ENCODE measurements around the gene HMCES.

The HMCES gene, protein sequence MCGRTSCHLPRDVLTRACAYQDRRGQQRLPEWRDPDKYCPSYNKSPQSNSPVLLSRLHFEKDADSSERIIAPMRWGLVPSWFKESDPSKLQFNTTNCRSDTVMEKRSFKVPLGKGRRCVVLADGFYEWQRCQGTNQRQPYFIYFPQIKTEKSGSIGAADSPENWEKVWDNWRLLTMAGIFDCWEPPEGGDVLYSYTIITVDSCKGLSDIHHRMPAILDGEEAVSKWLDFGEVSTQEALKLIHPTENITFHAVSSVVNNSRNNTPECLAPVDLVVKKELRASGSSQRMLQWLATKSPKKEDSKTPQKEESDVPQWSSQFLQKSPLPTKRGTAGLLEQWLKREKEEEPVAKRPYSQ

DNA sequence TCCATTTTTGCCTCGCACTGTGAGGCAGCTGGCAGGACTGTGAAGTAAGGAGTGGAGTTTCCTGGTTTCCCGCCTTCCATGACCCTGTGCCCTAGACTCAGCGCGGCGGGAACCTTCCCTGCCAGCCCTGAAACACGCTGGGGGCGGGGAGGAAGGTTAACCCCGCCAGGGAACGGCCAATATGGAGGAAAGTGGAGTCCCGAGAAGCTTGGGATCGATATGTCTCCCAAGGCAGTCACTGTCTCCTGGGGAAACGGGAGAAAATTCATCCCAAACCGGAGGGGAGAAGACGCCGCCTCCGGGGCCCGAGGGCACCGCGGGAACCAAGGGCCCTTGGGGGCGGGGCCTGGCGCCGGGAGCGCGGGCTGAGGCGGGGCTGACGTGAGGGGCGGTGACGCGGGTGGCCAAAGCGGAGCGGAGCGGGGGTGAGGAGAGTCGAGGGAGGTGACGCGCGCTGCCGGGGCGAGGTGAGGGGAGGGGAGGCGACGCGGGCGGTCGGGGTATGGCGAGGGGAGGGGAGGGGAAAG, at the start of gene HMCES:
HMCES (plus strand) TSS at position 432 of the 527 bp plus-strand sequence. CDS start 863 bp downstream, outside the sequence.
- DNase-seq: peak; percentile 76 to 93 (median 86)

- no peak for DNase-seq
Observed at GRCh38 chr3:129228891-129229585, 49.6 kb upstream of the HMCES start.

DNA sequence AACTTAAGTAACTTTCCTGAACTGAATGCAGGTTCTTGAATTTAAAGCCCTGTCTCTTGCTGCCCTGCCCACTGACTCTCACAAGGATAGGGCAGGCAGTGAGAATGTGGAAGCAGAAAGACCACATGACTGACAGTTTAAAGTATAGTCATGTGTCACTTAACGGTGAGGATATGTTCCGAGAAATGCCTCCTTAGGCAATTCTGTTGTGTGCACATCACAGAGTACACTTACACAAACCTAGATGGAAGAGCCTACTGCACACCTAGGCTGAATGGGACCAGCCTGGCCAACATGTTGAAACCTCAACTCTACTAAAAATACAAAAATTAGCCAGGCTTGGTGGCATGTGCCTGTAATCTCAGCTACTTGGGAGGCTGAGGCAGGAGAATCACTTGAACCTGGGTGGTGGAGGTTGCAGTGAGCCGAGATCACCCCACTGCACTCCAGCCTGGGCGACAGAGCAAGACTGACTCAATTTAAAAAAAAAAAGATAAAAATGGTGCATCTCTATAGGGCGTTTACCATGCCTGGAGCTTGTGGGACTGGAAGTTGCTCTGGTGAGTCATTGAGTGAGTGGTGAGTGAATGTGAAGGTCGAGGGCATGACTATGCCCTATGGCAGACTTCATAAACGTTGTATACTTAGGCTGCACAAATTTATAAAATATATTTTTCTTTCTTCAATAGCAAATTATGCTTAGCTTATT, 48.2 kb upstream of the HMCES start:
- no peak for DNase-seq

DNA sequence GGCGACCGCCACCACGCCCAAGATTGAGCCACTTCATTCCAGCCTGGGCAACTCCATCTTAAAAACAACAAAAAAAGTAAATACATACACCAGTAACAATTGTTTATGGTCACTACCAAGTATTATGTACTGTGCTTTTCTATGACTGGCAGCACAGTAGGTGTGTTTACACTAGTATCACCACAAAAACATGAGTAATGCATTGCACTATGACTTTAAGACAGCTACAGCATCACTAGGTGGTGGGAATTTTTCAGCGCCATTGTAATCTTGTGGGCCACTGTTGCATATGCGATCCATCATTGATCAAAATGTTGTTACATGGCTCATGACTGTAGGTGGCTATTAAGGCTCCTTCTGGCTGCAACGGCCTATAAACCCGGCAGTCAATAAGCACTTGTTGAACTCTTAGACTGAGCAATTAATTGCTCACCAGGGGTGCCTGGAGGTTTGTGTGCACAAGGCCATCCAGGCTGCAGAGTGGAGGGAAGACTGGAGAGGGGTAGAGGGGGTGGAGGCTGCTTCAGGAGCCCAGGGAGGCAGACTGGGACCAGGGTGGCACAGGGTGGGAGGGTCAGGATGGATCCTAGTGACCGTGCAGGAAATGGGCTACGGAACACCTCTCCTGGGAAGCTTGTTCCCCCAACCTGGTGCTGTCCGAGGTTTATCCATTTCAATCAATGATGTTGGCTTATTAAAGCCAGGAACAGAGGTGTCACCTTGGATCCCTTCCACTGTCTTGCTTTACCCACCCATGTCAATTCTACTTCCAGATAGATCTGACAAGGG, 47.1 kb upstream of the HMCES start:
- DNase-seq: no peak

DNA sequence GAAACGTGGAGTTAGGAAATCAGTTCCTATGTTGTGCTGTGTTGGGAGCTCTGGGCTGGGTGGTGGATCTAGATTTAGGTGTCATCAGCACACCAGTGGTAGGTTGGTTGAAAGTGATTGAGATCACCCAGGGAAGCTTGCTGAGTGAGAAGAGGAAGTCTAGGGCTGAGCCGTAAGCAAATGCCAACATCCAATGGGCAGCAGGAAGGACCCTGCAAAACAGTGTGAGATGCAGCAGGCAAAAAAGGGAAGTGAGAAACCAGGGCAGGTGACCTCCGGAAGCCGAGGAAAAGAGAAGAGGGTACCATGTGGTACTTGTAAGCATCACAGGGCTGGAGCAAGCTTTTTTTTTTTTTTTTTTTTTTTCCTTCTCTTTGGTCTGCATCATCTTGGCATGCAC, 45.1 kb upstream of the HMCES start:
- DNase-seq: no peak

- DNase-seq: no peak
Observed at GRCh38 chr3:129234441-129234840, 44.2 kb upstream of the HMCES start.

GRCh38 chr3:129235344-129235917, 43.2 kb upstream of the HMCES start:
- no peak for DNase-seq

DNA sequence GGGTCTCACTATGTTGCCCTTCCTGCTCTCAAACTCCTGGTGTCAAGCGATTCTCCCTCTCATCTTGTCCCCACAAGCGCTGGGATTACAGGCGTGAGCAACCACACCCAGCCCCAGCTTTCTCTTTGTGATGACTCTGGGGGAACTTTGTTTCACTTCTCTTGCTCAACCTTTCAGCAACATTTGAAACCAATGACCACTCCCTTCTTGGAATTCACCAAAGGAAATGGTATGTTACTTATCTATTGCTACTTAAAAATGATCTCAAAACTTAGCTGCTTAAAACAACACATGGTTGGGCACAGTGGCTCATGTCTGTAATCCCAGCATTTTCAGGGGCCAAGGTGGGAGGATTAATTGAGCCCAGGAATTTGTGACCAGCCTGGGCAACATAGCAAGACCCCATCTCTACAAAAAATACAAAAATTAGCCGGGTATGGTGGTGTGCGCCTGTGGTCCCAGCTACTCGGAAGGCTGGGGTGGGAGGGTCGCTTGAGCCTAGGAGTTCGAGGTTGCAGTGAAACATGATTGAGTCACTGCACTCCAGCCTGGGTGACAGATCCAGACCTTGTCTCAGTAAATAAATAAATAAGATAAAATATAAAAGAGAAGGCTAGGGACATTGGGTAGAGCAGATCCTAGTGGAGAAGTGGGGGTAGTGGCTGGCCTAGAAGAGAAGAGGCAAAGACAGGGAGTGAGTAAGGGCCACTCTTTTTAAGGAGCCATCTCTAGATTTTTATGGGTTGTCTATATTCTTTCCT, 39.5 kb upstream of the HMCES start:
- DNase-seq: no peak

DNA sequence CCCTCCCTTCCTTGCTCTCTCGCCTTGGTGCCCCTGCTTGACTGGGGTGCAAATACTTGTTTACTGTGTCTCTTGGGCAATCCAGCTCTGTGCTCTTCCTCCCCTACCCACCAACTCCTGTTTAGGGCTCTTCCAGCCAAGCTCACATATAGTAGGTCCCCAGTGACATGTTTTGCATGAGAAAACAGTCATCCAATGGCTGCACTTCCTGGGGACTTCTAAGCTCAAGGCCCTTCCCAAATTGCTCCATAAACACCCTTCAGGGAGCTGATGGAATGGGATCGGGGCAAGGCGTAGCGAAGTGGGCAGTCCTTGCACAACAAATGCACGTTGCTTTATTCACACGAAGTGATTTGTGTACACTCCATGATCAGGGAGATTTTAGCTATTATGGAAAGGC, 38.7 kb upstream of the HMCES start:
- DNase-seq: no peak

DNA sequence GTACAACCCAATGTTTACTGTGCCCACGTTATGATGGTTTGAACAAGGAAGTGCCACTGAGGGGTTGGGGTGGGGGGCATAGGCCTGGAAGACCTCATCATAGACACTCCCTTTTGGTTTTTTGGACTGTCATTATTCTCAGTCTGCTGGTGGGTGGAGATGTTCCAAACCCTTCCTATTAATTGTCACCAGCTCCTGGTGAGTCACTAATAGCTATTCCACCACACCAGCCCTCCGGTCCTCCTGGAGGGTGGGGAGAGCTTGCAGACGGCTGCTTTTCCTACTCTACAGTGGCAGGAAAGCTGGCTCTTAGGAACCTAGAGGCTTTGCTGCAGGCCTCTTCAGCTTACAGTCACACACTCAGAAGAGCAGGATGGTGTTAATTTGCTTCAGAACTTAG, 38.2 kb upstream of the HMCES start:
- no peak for DNase-seq

DNA sequence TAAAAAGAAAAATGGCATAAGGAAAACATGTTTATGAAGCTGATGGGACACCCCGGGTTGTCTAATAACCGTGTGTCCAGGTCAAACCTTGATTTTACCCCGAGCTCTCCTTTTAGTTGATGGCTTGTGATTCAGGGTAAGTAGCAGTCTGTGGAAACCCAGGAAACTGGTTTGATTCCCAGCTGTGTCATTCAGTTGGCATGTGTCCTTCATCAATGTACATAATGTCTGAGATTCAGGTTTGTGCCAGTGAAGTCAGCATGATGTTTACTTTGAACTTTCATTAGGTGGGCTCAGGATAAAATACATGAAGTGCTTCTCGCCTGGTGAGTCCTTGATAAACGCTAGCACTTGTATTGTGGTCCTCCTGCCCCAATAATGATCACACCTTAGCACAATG, 33.5 kb upstream of the HMCES start:
- DNase-seq: no peak

GRCh38 chr3:129245641-129246306, 32.9 kb upstream of the HMCES start:
- DNase-seq: peak; percentile 4 to 36 (median 22)

DNA sequence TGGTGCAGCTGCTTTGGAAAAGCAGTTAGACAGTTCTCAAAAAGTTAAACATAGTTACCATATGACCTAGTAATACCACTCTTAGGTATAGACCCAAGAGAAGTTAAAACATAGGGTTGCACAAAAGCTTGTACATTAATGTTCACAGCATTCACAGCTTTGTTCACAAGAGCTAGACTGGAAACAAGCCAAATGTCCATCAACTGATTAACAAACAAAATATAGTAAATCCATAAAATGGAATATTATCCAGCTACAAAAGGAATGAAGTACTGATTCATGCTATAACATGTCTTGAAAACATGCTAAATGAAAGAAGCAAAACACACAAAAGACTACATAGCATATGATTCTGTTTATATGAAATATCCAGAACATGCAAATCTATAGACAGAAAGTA, 32.0 kb upstream of the HMCES start:
- DNase-seq: no peak

GRCh38 chr3:129248286-129248979, 30.2 kb upstream of the HMCES start:
- no peak for DNase-seq

DNA sequence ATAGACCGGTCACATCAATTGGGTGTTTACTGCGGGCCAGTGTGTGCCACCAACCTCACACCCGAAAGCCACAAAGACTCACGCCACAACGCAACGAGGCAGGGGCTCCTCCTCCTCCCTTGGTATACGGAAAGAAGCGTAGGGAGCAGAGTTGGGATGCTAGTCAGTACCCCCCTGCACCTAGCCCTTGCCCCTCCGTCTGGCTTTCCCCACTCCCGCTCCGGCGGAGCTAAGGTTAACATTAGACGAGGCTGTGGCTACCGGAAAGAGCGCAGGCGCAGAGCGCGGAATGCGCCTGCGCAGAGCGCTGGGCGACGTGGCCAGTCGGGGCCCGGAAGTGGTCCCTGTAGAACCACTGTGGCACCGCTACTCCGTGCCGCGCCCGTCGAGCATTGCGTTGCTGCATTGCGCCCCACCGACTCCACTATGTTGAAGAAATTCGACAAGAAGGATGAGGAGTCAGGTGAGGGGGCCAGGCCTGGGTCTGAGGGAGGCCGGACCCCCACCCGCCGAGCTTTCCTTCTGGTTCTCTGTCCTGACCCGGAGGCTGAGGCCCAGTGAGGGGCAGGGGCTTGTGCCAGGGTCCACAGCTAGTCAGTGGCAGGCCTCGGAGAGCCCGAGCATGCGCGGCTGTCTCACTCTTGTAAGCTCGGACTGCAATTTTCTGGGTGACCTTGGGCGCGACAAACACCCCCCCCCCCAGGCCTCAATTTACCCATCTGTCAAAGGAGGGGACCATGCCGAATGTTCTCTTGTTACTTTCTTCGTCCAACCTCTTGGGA, 29.2 kb upstream of the HMCES start, which contains the start of gene COPG1:
COPG1 (plus strand) TSS at position 323 of the 782 bp plus-strand sequence; CDS start at position 427, 104 bp downstream.
- DNase-seq: peak; percentile 62 to 80 (median 72)

DNA sequence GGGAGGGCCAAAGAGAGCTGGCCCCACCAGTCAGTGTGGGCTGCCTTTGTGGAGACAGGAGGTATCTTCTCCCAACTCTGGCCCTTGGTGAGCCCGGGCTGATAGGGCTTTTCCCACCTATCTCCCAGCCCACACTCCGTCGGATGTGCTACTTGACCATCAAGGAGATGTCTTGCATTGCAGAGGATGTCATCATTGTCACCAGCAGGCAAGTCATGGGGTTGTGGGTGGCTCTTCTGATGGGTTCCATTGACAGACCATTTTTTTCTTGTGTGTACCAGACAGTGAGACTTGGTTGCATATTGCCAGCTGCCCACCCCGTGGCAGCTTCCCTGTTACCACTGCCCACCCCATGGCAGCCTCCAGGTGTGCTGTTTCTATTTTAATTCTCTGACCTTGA, 25.9 kb upstream of the HMCES start:
- no peak for DNase-seq

GRCh38 chr3:129254536-129255230, 24.0 kb upstream of the HMCES start:
- no peak for DNase-seq

GRCh38 chr3:129256270-129256669, 22.4 kb upstream of the HMCES start:
- DNase-seq: no peak

GRCh38 chr3:129257609-129258008, 21.1 kb upstream of the HMCES start:
- no peak for DNase-seq

Measured in activated naive CD4-positive, alpha-beta T cell (primary cell).